Lung (tissue), 12 donors: Measurements from ENCODE around the gene COL1A2. TPM values are rescaled to one million over a fixed set of nuclear protein-coding genes. Genes with fewer than 3 reads are reported as not detected.

ENCODE experiments used
- ATAC-seq: fragments of 200-7000 bp; cut with Tn5 transposase; one replicate; pipeline ENCODE4 v1.9.1; 2020; ENCODE audit warnings: moderate number of reproducible peaks; ENCODE audit not compliant: insufficient read depth, low FRiP score
- DNase-seq, 3 donors: peaks; one replicate each; pipeline ENCODE4 v3.0.0-alpha.2; 2013 to 2017
- H3K27ac ChIP-seq, 2 donors: one replicate each; pipeline ENCODE4 v1.5.1; 2013; ENCODE audit warnings: mild to moderate bottlenecking in 2 of 2, moderate library complexity in 2 of 2, control low read depth in 1 of 2, inconsistent platforms in 1 of 2, low read depth in 1 of 2, low read length in 1 of 2
- H3K27me3 ChIP-seq, 3 donors: one replicate each; pipeline ENCODE4 v1.5.1; 2013; ENCODE audit warnings: low read length in 2 of 3; ENCODE audit not compliant: control insufficient read depth in 3 of 3, insufficient read depth in 3 of 3
- H3K36me3 ChIP-seq, 4 donors: one replicate each; pipeline ENCODE4 v1.5.1; 2013; ENCODE audit warnings: low read length in 4 of 4, mild to moderate bottlenecking in 1 of 4, moderate library complexity in 1 of 4; ENCODE audit not compliant: control insufficient read depth in 4 of 4, insufficient read depth in 4 of 4
- H3K4me1 ChIP-seq, 5 donors: one replicate each; pipeline ENCODE4 v1.5.1; 2013; ENCODE audit warnings: low read length in 5 of 5, mild to moderate bottlenecking in 2 of 5, moderate library complexity in 1 of 5; ENCODE audit not compliant: control insufficient read depth in 5 of 5, insufficient read depth in 5 of 5
- H3K4me3 ChIP-seq: one replicate; pipeline ENCODE4 v1.5.1; 2013; ENCODE audit warnings: mild to moderate bottlenecking, control low read depth, moderate library complexity
- H3K9ac ChIP-seq, 2 donors: one replicate each; pipeline ENCODE4 v1.5.1; 2013; ENCODE audit warnings: low read length in 2 of 2, control low read depth in 1 of 2; ENCODE audit not compliant: insufficient read depth in 1 of 2
- H3K9me3 ChIP-seq, 4 donors: one replicate each; pipeline ENCODE4 v1.5.1; 2013; ENCODE audit warnings: low read length in 3 of 4, mild to moderate bottlenecking in 1 of 4, moderate library complexity in 1 of 4; ENCODE audit not compliant: control insufficient read depth in 4 of 4, insufficient read depth in 3 of 4
- CTCF ChIP-seq: IDR thresholded peaks from 2 replicates; pipeline ENCODE4 v1.5.1; 2012; ENCODE audit warnings: mild to moderate bottlenecking; ENCODE audit errors: control extremely low read depth, extremely low read depth
- WGBS, 2 donors: extraction: QIAGEN DNeasy Blood & Tissue Kit; methylation state at CpG; one replicate each; pipeline ENCODE4 v1.1.7; 2013; 5-methylcytosine and 5-hydroxymethylcytosine counted together
- polyA plus RNA-seq, 2 donors: library from polyadenylated mRNA; stranded (reverse); fragments of 200-250 nt; gene quantifications; one replicate each; pipeline ENCODE4 v1.2.1, GENCODE V29; 2013
- total RNA-seq, 2 donors: library from RNA; depleted of rRNA in 1 of 2; stranded (reverse); fragments of >200 nt in 1 of 2; gene quantifications; one replicate each; pipeline ENCODE4 v1.2.1, GENCODE V29; 2014 to 2021
- donor health status: control.
- donor health status: control.
- donor health status: Bipolar disorder and iron deficiency.
- donor health status: healthy.
- donor health status: DM: yes; HTN: yes; CAD: no.

COL1A2 gene
- total and polyA plus RNA-seq, 4 donors, result 66.3 to 1,768 (median 336) TPM

GRCh38 chr7:94418851-94419250 lies 24.2 kb downstream of the COL1A2 start:
- H3K4me3 ChIP-seq, result no peak overlapping the region
- H3K9me3 ChIP-seq, result no peaks in the 10 kb centered on the region
- H3K4me1 ChIP-seq, result no peaks in the 10 kb centered on the region
- peak overlapping the region in 1 of 2 donors; percentile 19 for H3K9ac ChIP-seq
- H3K36me3 ChIP-seq, result peaks cover 0 to 83% (median 34%) of the 10 kb centered on the region in 4 donors
- no peaks in the 10 kb centered on the region for H3K27me3 ChIP-seq
- ATAC-seq, result no peak
- no peak overlapping the region for H3K27ac ChIP-seq
- no peak for DNase-seq
- WGBS, 2 donors, result 82 to 83% methylated on average over 5 of the region's 5 CpGs
- no peak for TF ChIP-seq CTCF

- no peak for TF ChIP-seq CTCF
- 78 to 88% methylated on average over 6 of the region's 6 CpGs for WGBS, 2 donors
- Histone ChIP-seq H3K9me3 (no peaks in the 10 kb centered on the region), H3K4me3 (no peak overlapping the region), H3K27ac (no peak overlapping the region), H3K4me1 (no peaks in the 10 kb centered on the region), H3K36me3 (peaks cover 0 to 85% (median 40%) of the 10 kb centered on the region in 4 donors), H3K9ac (no peak overlapping the region), H3K27me3 (no peaks in the 10 kb centered on the region)
- ATAC-seq, result no peak
- DNase-seq, result no peak
Observed at GRCh38 chr7:94420328-94420727, 25.6 kb downstream of the COL1A2 start.

- WGBS, 2 donors, result 78 to 89% methylated on average over 3 of the region's 3 CpGs
- no peak for TF ChIP-seq CTCF
- Histone ChIP-seq H3K9ac (no peak overlapping the region), H3K36me3 (peaks cover 0 to 87% (median 45%) of the 10 kb centered on the region in 4 donors), H3K4me3 (no peak overlapping the region), H3K9me3 (no peaks in the 10 kb centered on the region), H3K27me3 (no peaks in the 10 kb centered on the region), H3K27ac (no peak overlapping the region), H3K4me1 (no peaks in the 10 kb centered on the region)
- no peak for ATAC-seq
- no peak for DNase-seq
Observed at GRCh38 chr7:94421681-94422080, 27.0 kb downstream of the COL1A2 start.

- H3K9me3 ChIP-seq, result no peaks in the 10 kb centered on the region
- no peak overlapping the region for H3K4me3 ChIP-seq
- H3K36me3 ChIP-seq, result peaks cover 0 to 89% (median 44%) of the 10 kb centered on the region in 4 donors
- no peak for DNase-seq
- no peak for TF ChIP-seq CTCF
- no peak overlapping the region for H3K27ac ChIP-seq
- ATAC-seq, result no peak
- H3K27me3 ChIP-seq, result no peaks in the 10 kb centered on the region
- H3K9ac ChIP-seq, result no peak overlapping the region
- H3K4me1 ChIP-seq, result no peaks in the 10 kb centered on the region
- WGBS, 2 donors, result 53 to 60% methylated on average over 1 of the region's 1 CpG
Observed at GRCh38 chr7:94422136-94422535, 27.4 kb downstream of the COL1A2 start.
